Sigmoid colon (tissue), 3 donors: ENCODE data around the gene CACNG4.

ENCODE experiments used
- POLR2A ChIP-seq, 2 donors: fragments of 450-650 bp; IDR thresholded peaks; one replicate each; pipeline ENCODE4 v1.6.1; 2016; ENCODE audit warnings: antibody characterized with exemption in 2 of 2, mild to moderate bottlenecking in 2 of 2, moderate library complexity in 2 of 2
- TF ChIP-seq, protein P1 (sequence below), 4 experiments: fragments of 450-650 bp in 3 of 4; fragments of 200-600 bp in 1 of 4; IDR thresholded peaks; one replicate each; pipeline ENCODE4 v1.5.1; 2016 to 2019; ENCODE audit warnings: antibody characterized with exemption in 4 of 4, mild to moderate bottlenecking in 3 of 4, moderate library complexity in 2 of 4

GRCh38 chr17:66964930-66965800 is 658 bp downstream of the CACNG4 start:
- TF ChIP-seq POLR2A (IDR thresholded peaks at IDR 0.05) = no peak
- TF ChIP-seq, protein P1, sequence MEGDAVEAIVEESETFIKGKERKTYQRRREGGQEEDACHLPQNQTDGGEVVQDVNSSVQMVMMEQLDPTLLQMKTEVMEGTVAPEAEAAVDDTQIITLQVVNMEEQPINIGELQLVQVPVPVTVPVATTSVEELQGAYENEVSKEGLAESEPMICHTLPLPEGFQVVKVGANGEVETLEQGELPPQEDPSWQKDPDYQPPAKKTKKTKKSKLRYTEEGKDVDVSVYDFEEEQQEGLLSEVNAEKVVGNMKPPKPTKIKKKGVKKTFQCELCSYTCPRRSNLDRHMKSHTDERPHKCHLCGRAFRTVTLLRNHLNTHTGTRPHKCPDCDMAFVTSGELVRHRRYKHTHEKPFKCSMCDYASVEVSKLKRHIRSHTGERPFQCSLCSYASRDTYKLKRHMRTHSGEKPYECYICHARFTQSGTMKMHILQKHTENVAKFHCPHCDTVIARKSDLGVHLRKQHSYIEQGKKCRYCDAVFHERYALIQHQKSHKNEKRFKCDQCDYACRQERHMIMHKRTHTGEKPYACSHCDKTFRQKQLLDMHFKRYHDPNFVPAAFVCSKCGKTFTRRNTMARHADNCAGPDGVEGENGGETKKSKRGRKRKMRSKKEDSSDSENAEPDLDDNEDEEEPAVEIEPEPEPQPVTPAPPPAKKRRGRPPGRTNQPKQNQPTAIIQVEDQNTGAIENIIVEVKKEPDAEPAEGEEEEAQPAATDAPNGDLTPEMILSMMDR (IDR thresholded peaks at IDR 0.05) = no peak
